ENCODE measurements around the gene FSTL1. TPM values are rescaled to one million over a fixed set of nuclear protein-coding genes. Genes with fewer than 3 reads are reported as not detected.

FSTL1 gene
- total RNA-seq, 1 donor from 2014 or later = 142 TPM

GRCh38 chr3:120471643-120472042 lies 20.9 kb upstream of the FSTL1 start:
- DNase-seq (ENCODE audit: low read depth) = no peak
- TF ChIP-seq, protein P1, sequence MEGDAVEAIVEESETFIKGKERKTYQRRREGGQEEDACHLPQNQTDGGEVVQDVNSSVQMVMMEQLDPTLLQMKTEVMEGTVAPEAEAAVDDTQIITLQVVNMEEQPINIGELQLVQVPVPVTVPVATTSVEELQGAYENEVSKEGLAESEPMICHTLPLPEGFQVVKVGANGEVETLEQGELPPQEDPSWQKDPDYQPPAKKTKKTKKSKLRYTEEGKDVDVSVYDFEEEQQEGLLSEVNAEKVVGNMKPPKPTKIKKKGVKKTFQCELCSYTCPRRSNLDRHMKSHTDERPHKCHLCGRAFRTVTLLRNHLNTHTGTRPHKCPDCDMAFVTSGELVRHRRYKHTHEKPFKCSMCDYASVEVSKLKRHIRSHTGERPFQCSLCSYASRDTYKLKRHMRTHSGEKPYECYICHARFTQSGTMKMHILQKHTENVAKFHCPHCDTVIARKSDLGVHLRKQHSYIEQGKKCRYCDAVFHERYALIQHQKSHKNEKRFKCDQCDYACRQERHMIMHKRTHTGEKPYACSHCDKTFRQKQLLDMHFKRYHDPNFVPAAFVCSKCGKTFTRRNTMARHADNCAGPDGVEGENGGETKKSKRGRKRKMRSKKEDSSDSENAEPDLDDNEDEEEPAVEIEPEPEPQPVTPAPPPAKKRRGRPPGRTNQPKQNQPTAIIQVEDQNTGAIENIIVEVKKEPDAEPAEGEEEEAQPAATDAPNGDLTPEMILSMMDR (IDR thresholded peaks at IDR 0.05; ENCODE audit: insufficient read depth, low read length, poor library complexity, severe bottlenecking) = no peak
- no peaks in the 10 kb centered on the region for H3K36me3 ChIP-seq (ENCODE audit: control insufficient read depth, insufficient read depth, low read length)
- no peaks in the 10 kb centered on the region for H3K27me3 ChIP-seq (ENCODE audit: control insufficient read depth, insufficient read depth, low read length)
- H3K4me3 ChIP-seq (ENCODE audit: low read depth, low read length) = no peak overlapping the region

DNA sequence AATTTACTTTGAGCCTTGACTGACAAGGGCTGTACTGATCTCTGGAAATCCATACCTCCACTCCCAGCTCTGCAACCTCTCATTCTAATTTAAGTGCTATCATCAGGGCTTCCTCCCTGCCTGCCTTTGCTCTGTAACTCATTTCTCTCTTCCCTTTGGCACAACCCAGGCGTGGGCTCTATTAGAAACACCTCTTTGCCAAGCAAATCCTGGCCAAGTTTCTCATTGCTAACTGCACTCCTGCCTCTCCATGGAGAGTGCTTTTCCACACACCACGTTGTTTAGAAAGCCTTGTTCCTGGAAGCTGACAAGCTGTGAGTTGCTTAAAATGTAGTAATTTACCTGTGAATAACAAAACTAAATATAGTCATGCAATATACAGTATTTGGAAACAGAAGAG lies 20.1 kb upstream of the FSTL1 start:
- no peak for DNase-seq (ENCODE audit: low read depth)
- Histone ChIP-seq H3K27me3 (ENCODE audit: control insufficient read depth, insufficient read depth, low read length) (no peaks in the 10 kb centered on the region), H3K36me3 (ENCODE audit: control insufficient read depth, insufficient read depth, low read length) (no peaks in the 10 kb centered on the region), H3K4me3 (ENCODE audit: low read depth, low read length) (no peak overlapping the region)
- TF ChIP-seq, protein P1 (IDR thresholded peaks at IDR 0.05; ENCODE audit: insufficient read depth, low read length, poor library complexity, severe bottlenecking) = no peak

- no peak overlapping the region for H3K4me3 ChIP-seq (ENCODE audit: low read depth, low read length)
- no peak for DNase-seq (ENCODE audit: low read depth)
Observed at GRCh38 chr3:120469882-120470301, 19.1 kb upstream of the FSTL1 start.

DNA sequence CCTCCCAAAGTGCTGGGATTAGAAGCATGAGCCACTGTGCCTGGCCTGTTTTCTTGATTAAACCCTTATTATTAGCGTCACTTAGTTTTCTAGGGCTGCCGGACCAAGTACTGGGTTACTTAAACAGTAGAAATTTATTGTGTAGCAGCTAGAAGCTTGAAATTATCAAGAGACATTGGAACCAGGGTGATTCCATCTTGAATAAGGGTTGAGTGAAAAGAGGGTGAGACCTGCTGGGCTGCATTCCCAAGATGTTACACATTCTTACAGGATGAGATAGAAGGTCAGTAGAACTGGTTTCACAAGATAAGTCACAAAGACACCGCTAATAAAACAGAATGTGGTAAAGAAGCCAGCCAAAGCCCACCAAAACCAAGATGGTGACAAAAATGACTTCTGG lies 18.6 kb upstream of the FSTL1 start:
- no peak for DNase-seq (ENCODE audit: low read depth)
- no peaks in the 10 kb centered on the region for H3K27me3 ChIP-seq (ENCODE audit: control insufficient read depth, insufficient read depth, low read length)
- TF ChIP-seq, protein P1 (IDR thresholded peaks at IDR 0.05; ENCODE audit: insufficient read depth, low read length, poor library complexity, severe bottlenecking) = no peak
- H3K4me3 ChIP-seq (ENCODE audit: low read depth, low read length) = no peak overlapping the region
- no peaks in the 10 kb centered on the region for H3K36me3 ChIP-seq (ENCODE audit: control insufficient read depth, insufficient read depth, low read length)

More at GRCh38 chr3:120469882-120470301, 19.1 kb upstream of the FSTL1 start:
- H3K36me3 ChIP-seq (ENCODE audit: control insufficient read depth, insufficient read depth, low read length) = no peaks in the 10 kb centered on the region
- H3K27me3 ChIP-seq (ENCODE audit: control insufficient read depth, insufficient read depth, low read length) = no peaks in the 10 kb centered on the region
- TF ChIP-seq, protein P1 (IDR thresholded peaks at IDR 0.05; ENCODE audit: insufficient read depth, low read length, poor library complexity, severe bottlenecking) = no peak

DNA sequence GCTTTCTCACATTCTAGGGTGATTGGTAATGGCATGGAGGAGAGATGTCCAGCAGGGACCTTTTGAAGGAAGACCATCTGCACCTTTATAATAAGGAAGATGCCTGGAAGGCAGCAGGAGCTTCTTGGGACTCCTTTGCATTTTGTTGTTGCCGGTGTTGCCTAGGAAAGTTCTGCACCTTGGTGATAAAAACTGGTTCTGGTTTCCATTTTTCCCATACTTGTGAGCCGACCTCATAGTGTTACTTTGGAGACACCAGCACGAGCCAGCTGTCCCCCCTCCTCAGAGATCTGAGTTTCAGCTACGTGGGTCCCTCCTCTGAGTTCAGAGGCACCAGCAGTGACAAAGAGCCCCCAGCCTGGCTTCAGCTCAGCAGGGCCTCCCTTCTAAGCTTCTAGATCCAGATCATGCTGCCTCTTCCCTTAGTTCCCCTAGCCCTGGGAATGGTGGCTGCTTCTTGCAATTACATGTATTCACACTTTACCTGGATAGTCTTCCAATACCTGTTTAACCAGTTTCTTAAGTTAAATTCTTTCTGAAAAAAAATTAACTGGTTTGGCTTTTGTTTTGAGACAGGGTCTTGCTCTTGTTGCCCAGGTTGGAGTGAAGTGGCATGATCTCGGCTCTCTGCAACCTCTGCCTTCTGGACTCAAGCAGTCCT lies 18.0 kb upstream of the FSTL1 start:
- H3K4me3 ChIP-seq (ENCODE audit: low read depth, low read length) = no peak overlapping the region
- TF ChIP-seq, protein P1 (IDR thresholded peaks at IDR 0.05; ENCODE audit: insufficient read depth, low read length, poor library complexity, severe bottlenecking) = no peak
- no peaks in the 10 kb centered on the region for H3K27me3 ChIP-seq (ENCODE audit: control insufficient read depth, insufficient read depth, low read length)
- no peak for DNase-seq (ENCODE audit: low read depth)
- H3K36me3 ChIP-seq (ENCODE audit: control insufficient read depth, insufficient read depth, low read length) = no peaks in the 10 kb centered on the region

- H3K27me3 ChIP-seq (ENCODE audit: control insufficient read depth, insufficient read depth, low read length) = no peaks in the 10 kb centered on the region
- H3K4me3 ChIP-seq (ENCODE audit: low read depth, low read length) = no peak overlapping the region
- DNase-seq (ENCODE audit: low read depth) = no peak
- H3K36me3 ChIP-seq (ENCODE audit: control insufficient read depth, insufficient read depth, low read length) = no peaks in the 10 kb centered on the region
- TF ChIP-seq, protein P1 (IDR thresholded peaks at IDR 0.05; ENCODE audit: insufficient read depth, low read length, poor library complexity, severe bottlenecking) = no peak
Observed at GRCh38 chr3:120462409-120462959, 11.7 kb upstream of the FSTL1 start.

Measured in kidney epithelial cell (primary cell).